SK-N-SH treated with all-trans-retinoic acid at 6 μM for 48 hours (cell line): ENCODE data around the gene RPS6KA4.

Experiments used
- ATAC-seq: fragments of 200-7000 bp; cut with Tn5 transposase; 3 replicates; pipeline ENCODE4 v1.9.1; 2020; ENCODE audit warnings: mild to moderate bottlenecking, moderate library complexity
- ARNTL ChIP-seq: fragments of 450-650 bp; formaldehyde crosslinking; IDR thresholded peaks from 2 replicates; pipeline ENCODE4 v1.5.0; 2020; ENCODE audit warnings: low read depth, mild to moderate bottlenecking, moderate library complexity, borderline replicate concordance
- BACH2 ChIP-seq: fragments of 250-450 bp; sonication (Bioruptor Pico); IDR thresholded peaks from 2 replicates; pipeline ENCODE4 v1.9.0; 2021; ENCODE audit warnings: mild to moderate bottlenecking, borderline replicate concordance
- CSDC2 ChIP-seq: fragments of 250-450 bp; sonication (Bioruptor Pico); IDR thresholded peaks from 2 replicates; pipeline ENCODE4 v1.5.0; 2020; ENCODE audit warnings: mild to moderate bottlenecking, moderate library complexity
- ESRRG ChIP-seq: fragments of 250-450 bp; sonication (Bioruptor Pico); IDR thresholded peaks from 2 replicates; pipeline ENCODE4 v1.6.1; 2021; ENCODE audit warnings: mild to moderate bottlenecking
- GLIS3 ChIP-seq: fragments of 250-450 bp; sonication (Bioruptor Pico); IDR thresholded peaks from 2 replicates; pipeline ENCODE4 v1.5.0; 2020; ENCODE audit warnings: mild to moderate bottlenecking, moderate library complexity
- ISL1 ChIP-seq: fragments of 250-450 bp; sonication (Bioruptor Pico); IDR thresholded peaks from 2 replicates; pipeline ENCODE4 v2.1.2; 2022; ENCODE audit warnings: mild to moderate bottlenecking, moderate library complexity
- OSR1 ChIP-seq: fragments of 250-450 bp; sonication (Bioruptor Pico); IDR thresholded peaks from 2 replicates; pipeline ENCODE4 v1.8.0; 2022; ENCODE audit warnings: moderate library complexity, mild to moderate bottlenecking, inconsistent platforms
- PPARA ChIP-seq: fragments of 250-450 bp; sonication (Bioruptor Pico); IDR thresholded peaks from 2 replicates; pipeline ENCODE4 v1.5.0; 2020; ENCODE audit warnings: mild to moderate bottlenecking, borderline replicate concordance
- RARB ChIP-seq: fragments of 250-450 bp; sonication (Bioruptor Pico); IDR thresholded peaks from 2 replicates; pipeline ENCODE4 v1.8.0; 2021; ENCODE audit warnings: mild to moderate bottlenecking, moderate library complexity
- SNAI2 ChIP-seq: fragments of 250-450 bp; sonication (Bioruptor Pico); IDR thresholded peaks from 2 replicates; pipeline ENCODE4 v1.5.0; 2020; ENCODE audit warnings: mild to moderate bottlenecking, moderate library complexity
- TCF4 ChIP-seq: fragments of 250-450 bp; sonication (Bioruptor Pico); IDR thresholded peaks from 2 replicates; pipeline ENCODE4 v1.8.0; 2021; ENCODE audit warnings: mild to moderate bottlenecking, moderate library complexity, borderline replicate concordance
- TOX ChIP-seq: fragments of 250-450 bp; sonication (Bioruptor Pico); IDR thresholded peaks from 2 replicates; pipeline ENCODE4 v1.8.0; 2021; ENCODE audit warnings: mild to moderate bottlenecking, moderate library complexity, borderline replicate concordance
- ZFP3 ChIP-seq: fragments of 250-450 bp; sonication (Bioruptor Pico); IDR thresholded peaks from 2 replicates; pipeline ENCODE4 v1.5.0; 2020; ENCODE audit warnings: mild to moderate bottlenecking, moderate library complexity
- ZFP30 ChIP-seq: fragments of 450-650 bp; formaldehyde crosslinking; IDR thresholded peaks from 2 replicates; pipeline ENCODE4 v1.5.0; 2022; ENCODE audit warnings: mild to moderate bottlenecking, moderate library complexity
- ZNF565 ChIP-seq: fragments of 450-650 bp; formaldehyde crosslinking; conservative IDR thresholded peaks from 2 replicates; pipeline ENCODE4 v1.5.0; 2020; ENCODE audit warnings: low read depth, mild to moderate bottlenecking, moderate library complexity
- ZNF70 ChIP-seq: fragments of 450-650 bp; formaldehyde crosslinking; IDR thresholded peaks from 2 replicates; pipeline ENCODE4 v1.5.0; 2020; ENCODE audit warnings: mild to moderate bottlenecking, moderate library complexity
- ZNF8 ChIP-seq: fragments of 450-650 bp; formaldehyde crosslinking; IDR thresholded peaks from 2 replicates; pipeline ENCODE4 v1.5.0; 2020; ENCODE audit warnings: mild to moderate bottlenecking, moderate library complexity
- TF ChIP-seq, protein P1 (sequence below): fragments of 250-450 bp; sonication (Bioruptor Pico); IDR thresholded peaks from 2 replicates; pipeline ENCODE4 v1.5.1; 2020; ENCODE audit warnings: low read depth, mild to moderate bottlenecking, moderate library complexity
- TF ChIP-seq, protein P2 (sequence below): fragments of 250-450 bp; sonication (Bioruptor Pico); IDR thresholded peaks from 2 replicates; pipeline ENCODE4 v1.8.0; 2020; ENCODE audit warnings: mild to moderate bottlenecking, moderate library complexity, borderline replicate concordance
- TF ChIP-seq, protein P3 (sequence below): fragments of 250-450 bp; sonication (Bioruptor Pico); IDR thresholded peaks from 2 replicates; pipeline ENCODE4 v1.8.0; 2021; ENCODE audit warnings: low read depth, mild to moderate bottlenecking, moderate library complexity, borderline replicate concordance
- TF ChIP-seq, protein P4 (sequence below): fragments of 250-450 bp; sonication (Bioruptor Pico); IDR thresholded peaks from 2 replicates; pipeline ENCODE4 v1.5.1; 2021; ENCODE audit warnings: mild to moderate bottlenecking, moderate library complexity
- TF ChIP-seq, protein P5 (sequence below): fragments of 250-450 bp; sonication (Bioruptor Pico); IDR thresholded peaks from 2 replicates; pipeline ENCODE4 v1.5.0; 2020; ENCODE audit warnings: mild to moderate bottlenecking, moderate library complexity

The RPS6KA4 gene

DNA sequence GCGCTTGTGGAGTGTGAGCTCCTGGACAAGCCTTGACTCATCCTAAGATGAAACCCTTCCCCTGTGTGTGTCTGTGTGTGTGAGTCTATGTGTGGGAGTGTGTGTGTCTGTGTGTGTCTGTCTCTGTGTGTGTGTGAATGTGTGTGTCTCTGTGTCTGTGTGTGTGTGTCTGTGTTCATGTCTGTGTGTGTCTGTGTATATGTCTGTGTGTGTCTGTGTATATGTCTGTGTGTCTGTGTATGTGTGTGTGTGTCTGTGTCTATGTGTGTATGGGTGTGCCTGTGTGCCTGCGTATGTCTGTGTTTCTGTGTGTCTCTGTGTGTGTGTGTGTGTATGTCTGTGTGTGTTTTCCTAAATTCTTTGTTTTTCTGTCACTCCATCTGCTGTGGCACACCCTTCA lies 48.7 kb downstream of the RPS6KA4 start:
- TF ChIP-seq TCF4: no peak
- TF ChIP-seq ZNF8 (CRISPR knock-in tag): no peak
- TF ChIP-seq, protein P1, sequence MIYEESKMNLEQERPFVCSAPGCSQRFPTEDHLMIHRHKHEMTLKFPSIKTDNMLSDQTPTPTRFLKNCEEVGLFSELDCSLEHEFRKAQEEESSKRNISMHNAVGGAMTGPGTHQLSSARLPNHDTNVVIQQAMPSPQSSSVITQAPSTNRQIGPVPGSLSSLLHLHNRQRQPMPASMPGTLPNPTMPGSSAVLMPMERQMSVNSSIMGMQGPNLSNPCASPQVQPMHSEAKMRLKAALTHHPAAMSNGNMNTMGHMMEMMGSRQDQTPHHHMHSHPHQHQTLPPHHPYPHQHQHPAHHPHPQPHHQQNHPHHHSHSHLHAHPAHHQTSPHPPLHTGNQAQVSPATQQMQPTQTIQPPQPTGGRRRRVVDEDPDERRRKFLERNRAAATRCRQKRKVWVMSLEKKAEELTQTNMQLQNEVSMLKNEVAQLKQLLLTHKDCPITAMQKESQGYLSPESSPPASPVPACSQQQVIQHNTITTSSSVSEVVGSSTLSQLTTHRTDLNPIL (CRISPR knock-in tag): no peak
- no peak for TF ChIP-seq TOX (CRISPR knock-in tag)
- TF ChIP-seq, protein P2, sequence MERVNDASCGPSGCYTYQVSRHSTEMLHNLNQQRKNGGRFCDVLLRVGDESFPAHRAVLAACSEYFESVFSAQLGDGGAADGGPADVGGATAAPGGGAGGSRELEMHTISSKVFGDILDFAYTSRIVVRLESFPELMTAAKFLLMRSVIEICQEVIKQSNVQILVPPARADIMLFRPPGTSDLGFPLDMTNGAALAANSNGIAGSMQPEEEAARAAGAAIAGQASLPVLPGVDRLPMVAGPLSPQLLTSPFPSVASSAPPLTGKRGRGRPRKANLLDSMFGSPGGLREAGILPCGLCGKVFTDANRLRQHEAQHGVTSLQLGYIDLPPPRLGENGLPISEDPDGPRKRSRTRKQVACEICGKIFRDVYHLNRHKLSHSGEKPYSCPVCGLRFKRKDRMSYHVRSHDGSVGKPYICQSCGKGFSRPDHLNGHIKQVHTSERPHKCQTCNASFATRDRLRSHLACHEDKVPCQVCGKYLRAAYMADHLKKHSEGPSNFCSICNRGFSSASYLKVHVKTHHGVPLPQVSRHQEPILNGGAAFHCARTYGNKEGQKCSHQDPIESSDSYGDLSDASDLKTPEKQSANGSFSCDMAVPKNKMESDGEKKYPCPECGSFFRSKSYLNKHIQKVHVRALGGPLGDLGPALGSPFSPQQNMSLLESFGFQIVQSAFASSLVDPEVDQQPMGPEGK (CRISPR knock-in tag): no peak
- no peak for TF ChIP-seq ZFP30 (CRISPR knock-in tag)
- no peak for TF ChIP-seq GLIS3
- TF ChIP-seq, protein P3, sequence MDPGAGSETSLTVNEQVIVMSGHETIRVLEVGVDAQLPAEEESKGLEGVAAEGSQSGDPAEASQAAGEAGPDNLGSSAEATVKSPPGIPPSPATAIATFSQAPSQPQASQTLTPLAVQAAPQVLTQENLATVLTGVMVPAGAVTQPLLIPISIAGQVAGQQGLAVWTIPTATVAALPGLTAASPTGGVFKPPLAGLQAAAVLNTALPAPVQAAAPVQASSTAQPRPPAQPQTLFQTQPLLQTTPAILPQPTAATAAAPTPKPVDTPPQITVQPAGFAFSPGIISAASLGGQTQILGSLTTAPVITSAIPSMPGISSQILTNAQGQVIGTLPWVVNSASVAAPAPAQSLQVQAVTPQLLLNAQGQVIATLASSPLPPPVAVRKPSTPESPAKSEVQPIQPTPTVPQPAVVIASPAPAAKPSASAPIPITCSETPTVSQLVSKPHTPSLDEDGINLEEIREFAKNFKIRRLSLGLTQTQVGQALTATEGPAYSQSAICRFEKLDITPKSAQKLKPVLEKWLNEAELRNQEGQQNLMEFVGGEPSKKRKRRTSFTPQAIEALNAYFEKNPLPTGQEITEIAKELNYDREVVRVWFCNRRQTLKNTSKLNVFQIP (CRISPR knock-in tag): no peak
- TF ChIP-seq RARB: no peak
- no peak for TF ChIP-seq ZFP3 (CRISPR knock-in tag)
- no peak for TF ChIP-seq ESRRG (CRISPR knock-in tag)
- TF ChIP-seq ZNF565 (CRISPR knock-in tag): no peak
- no peak for TF ChIP-seq ISL1
- TF ChIP-seq ARNTL: no peak
- no peak for TF ChIP-seq PPARA (CRISPR knock-in tag)
- TF ChIP-seq, protein P4, sequence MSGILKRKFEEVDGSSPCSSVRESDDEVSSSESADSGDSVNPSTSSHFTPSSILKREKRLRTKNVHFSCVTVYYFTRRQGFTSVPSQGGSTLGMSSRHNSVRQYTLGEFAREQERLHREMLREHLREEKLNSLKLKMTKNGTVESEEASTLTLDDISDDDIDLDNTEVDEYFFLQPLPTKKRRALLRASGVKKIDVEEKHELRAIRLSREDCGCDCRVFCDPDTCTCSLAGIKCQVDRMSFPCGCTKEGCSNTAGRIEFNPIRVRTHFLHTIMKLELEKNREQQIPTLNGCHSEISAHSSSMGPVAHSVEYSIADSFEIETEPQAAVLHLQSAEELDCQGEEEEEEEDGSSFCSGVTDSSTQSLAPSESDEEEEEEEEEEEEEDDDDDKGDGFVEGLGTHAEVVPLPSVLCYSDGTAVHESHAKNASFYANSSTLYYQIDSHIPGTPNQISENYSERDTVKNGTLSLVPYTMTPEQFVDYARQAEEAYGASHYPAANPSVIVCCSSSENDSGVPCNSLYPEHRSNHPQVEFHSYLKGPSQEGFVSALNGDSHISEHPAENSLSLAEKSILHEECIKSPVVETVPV (CRISPR knock-in tag): no peak
- TF ChIP-seq, protein P5, sequence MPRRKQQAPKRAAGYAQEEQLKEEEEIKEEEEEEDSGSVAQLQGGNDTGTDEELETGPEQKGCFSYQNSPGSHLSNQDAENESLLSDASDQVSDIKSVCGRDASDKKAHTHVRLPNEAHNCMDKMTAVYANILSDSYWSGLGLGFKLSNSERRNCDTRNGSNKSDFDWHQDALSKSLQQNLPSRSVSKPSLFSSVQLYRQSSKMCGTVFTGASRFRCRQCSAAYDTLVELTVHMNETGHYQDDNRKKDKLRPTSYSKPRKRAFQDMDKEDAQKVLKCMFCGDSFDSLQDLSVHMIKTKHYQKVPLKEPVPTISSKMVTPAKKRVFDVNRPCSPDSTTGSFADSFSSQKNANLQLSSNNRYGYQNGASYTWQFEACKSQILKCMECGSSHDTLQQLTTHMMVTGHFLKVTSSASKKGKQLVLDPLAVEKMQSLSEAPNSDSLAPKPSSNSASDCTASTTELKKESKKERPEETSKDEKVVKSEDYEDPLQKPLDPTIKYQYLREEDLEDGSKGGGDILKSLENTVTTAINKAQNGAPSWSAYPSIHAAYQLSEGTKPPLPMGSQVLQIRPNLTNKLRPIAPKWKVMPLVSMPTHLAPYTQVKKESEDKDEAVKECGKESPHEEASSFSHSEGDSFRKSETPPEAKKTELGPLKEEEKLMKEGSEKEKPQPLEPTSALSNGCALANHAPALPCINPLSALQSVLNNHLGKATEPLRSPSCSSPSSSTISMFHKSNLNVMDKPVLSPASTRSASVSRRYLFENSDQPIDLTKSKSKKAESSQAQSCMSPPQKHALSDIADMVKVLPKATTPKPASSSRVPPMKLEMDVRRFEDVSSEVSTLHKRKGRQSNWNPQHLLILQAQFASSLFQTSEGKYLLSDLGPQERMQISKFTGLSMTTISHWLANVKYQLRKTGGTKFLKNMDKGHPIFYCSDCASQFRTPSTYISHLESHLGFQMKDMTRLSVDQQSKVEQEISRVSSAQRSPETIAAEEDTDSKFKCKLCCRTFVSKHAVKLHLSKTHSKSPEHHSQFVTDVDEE (CRISPR knock-in tag): no peak
- TF ChIP-seq SNAI2 (CRISPR knock-in tag): no peak
- ATAC-seq: no peak

DNA sequence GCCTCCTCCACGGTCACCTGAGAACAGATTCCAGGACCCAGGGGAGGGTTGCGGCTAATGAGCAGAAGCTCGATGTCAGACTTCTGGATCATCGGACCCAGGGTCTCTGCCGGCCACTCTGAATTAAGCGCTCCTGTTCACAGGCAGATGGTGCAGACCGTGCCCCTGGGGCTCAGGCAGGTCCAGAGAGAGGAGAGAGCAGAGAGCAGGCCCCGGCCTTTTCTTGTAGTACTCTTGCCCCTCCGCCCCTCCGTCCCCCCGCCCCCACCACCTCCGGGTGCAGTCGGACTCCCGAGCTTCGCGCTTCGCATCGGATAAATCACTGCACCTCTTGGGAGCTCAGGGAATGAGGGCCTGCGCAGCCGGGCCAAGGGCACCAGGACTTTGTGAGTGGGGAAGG lies 50.3 kb downstream of the RPS6KA4 start:
- no peak for TF ChIP-seq OSR1 (CRISPR knock-in tag)
- TF ChIP-seq, all 23 proteins: peak for 0

DNA sequence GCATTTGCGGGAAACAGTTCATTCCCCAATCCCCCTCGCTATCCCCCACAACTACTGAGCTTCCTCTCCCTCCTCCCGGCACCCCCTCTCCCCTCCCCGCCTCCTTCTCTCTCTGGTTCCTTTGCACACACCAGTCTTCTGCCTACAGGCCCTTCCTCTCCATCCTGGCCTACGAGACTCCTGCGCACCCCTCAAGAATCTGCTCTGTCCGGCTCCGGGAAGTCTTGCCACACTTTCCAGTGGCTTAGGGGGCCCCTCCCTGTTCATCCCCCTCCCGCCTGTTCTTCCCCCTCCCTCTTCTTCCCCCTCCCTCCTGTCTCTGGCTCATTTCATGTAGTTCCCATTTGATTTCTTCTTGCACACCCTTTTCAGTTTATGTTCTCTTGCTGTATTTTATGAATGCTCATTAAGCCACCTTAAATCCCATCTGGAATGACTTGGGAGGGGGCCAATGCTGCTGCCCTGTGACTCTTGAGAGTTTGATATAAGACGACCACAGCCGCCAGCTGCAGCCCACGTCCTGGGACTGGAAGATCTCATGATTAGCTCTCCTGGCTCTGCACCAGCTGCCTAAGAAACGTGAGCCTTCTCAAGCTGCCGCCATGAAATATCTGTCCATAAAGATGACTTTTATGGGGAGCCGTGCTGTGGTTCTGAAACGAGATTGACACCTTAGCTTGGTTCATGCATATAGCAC lies 50.9 kb downstream of the RPS6KA4 start:
- no peak for ATAC-seq
- no peak for TF ChIP-seq ZNF70
- no peak for TF ChIP-seq CSDC2 (CRISPR knock-in tag)
- TF ChIP-seq SNAI2 (CRISPR knock-in tag): no peak
- TF ChIP-seq, protein P5 (CRISPR knock-in tag): no peak
- TF ChIP-seq TOX (CRISPR knock-in tag): no peak
- no peak for TF ChIP-seq PPARA (CRISPR knock-in tag)
- TF ChIP-seq, protein P2 (CRISPR knock-in tag): no peak
- no peak for TF ChIP-seq GLIS3
- TF ChIP-seq BACH2: no peak
- TF ChIP-seq, protein P1 (CRISPR knock-in tag): no peak

More for the DNA sequence above, 50.3 kb downstream of the RPS6KA4 start:
- no peak for ATAC-seq
